ENCODE data around the gene DNAJB12.

The DNAJB12 gene

DNA sequence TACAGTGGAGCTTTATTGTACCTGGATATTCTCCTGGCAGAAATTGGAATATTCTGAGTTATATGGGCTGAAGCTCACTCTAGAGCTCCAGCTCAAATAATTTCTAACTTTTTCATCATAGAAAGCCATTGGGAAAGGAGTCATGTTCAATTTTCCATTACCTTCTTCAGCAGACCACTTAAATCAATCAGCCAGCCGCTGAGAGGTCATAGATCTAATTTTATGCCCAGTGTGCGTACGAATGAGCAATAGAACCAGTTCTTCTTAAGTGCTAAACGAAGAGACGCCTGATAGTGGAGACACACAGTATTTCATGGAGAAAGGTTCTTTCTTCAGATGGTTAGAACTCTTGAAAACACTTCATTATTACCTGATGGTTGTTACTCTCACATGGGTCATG, 35.0 kb upstream of the DNAJB12 start:
- no peaks in the 10 kb centered on the region for H3K9me2 ChIP-seq (replicated peaks; ENCODE audit: insufficient read depth, low read length)
- H3K9me3 ChIP-seq (ENCODE audit: insufficient read depth, low read length) = no peaks in the 10 kb centered on the region

DNA sequence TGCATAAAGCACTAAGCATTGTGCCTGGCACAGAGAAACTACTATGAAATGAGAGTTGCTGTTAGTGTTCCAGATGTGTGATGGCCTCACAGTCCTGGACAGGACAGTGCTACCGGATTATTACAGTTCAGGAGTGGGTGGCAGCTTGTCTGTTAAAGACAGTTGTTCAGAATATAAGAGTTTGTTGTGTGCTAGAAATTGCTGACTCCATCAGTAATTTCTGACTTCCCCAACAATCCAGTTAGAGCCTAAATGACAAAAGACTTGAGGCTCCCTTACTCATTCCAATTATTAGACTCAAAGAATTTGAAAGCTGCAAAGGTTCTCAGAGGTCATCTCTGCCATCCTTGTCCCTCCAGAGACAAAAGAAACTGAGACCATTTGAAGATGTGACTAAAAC, 34.3 kb upstream of the DNAJB12 start:
- no peak overlapping the region for H2AFZ ChIP-seq (ENCODE audit: low read depth, low read length, severe bottlenecking)
- H3K36me3 ChIP-seq (ENCODE audit: low read length) = no peaks in the 10 kb centered on the region
- no peak overlapping the region for H3K9ac ChIP-seq (ENCODE audit: low read length)
- H3K79me2 ChIP-seq (ENCODE audit: insufficient read depth, low read length) = no peaks in the 10 kb centered on the region
- H3K9me3 ChIP-seq (ENCODE audit: insufficient read depth, low read length) = no peaks in the 10 kb centered on the region
- H3F3A ChIP-seq (ENCODE audit: insufficient read depth) = no peaks in the 10 kb centered on the region
- no peak overlapping the region for H3K27ac ChIP-seq (ENCODE audit: low read depth, low read length)
- H3K4me2 ChIP-seq (ENCODE audit: low read depth, low read length, poor library complexity, severe bottlenecking) = no peak overlapping the region
- H3K4me3 ChIP-seq (ENCODE audit: insufficient read depth, low read length, poor library complexity, severe bottlenecking) = no peak overlapping the region
- no peaks in the 10 kb centered on the region for H3K9me2 ChIP-seq (replicated peaks; ENCODE audit: insufficient read depth, low read length)
- no peaks in the 10 kb centered on the region for H4K20me1 ChIP-seq (ENCODE audit: low read depth, low read length)
- TF ChIP-seq, protein P1, sequence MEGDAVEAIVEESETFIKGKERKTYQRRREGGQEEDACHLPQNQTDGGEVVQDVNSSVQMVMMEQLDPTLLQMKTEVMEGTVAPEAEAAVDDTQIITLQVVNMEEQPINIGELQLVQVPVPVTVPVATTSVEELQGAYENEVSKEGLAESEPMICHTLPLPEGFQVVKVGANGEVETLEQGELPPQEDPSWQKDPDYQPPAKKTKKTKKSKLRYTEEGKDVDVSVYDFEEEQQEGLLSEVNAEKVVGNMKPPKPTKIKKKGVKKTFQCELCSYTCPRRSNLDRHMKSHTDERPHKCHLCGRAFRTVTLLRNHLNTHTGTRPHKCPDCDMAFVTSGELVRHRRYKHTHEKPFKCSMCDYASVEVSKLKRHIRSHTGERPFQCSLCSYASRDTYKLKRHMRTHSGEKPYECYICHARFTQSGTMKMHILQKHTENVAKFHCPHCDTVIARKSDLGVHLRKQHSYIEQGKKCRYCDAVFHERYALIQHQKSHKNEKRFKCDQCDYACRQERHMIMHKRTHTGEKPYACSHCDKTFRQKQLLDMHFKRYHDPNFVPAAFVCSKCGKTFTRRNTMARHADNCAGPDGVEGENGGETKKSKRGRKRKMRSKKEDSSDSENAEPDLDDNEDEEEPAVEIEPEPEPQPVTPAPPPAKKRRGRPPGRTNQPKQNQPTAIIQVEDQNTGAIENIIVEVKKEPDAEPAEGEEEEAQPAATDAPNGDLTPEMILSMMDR (IDR thresholded peaks at IDR 0.05; ENCODE audit: insufficient read depth, low read length, poor library complexity, severe bottlenecking) = no peak
- no peak for TF ChIP-seq EZH2phosphoT487 (conservative IDR thresholded peaks at IDR 0.05; ENCODE audit: low read length)
- no peaks in the 10 kb centered on the region for H3K27me3 ChIP-seq (ENCODE audit: low read length)

More for the DNA sequence above, 35.0 kb upstream of the DNAJB12 start:
- Histone ChIP-seq H3K4me3 (ENCODE audit: insufficient read depth, low read length, poor library complexity, severe bottlenecking) (no peak overlapping the region), H3K27ac (ENCODE audit: low read depth, low read length) (no peak overlapping the region), H2AFZ (ENCODE audit: low read depth, low read length, severe bottlenecking) (no peak overlapping the region), H3F3A (ENCODE audit: insufficient read depth) (no peaks in the 10 kb centered on the region), H3K4me2 (ENCODE audit: low read depth, low read length, poor library complexity, severe bottlenecking) (no peak overlapping the region), H3K36me3 (ENCODE audit: low read length) (no peaks in the 10 kb centered on the region), H3K79me2 (ENCODE audit: insufficient read depth, low read length) (no peaks in the 10 kb centered on the region), H4K20me1 (ENCODE audit: low read depth, low read length) (no peaks in the 10 kb centered on the region), H3K9ac (ENCODE audit: low read length) (no peak overlapping the region), H3K27me3 (ENCODE audit: low read length) (no peaks in the 10 kb centered on the region)
- no peak for TF ChIP-seq EZH2phosphoT487 (conservative IDR thresholded peaks at IDR 0.05; ENCODE audit: low read length)
- TF ChIP-seq, protein P1 (IDR thresholded peaks at IDR 0.05; ENCODE audit: insufficient read depth, low read length, poor library complexity, severe bottlenecking) = no peak

DNA sequence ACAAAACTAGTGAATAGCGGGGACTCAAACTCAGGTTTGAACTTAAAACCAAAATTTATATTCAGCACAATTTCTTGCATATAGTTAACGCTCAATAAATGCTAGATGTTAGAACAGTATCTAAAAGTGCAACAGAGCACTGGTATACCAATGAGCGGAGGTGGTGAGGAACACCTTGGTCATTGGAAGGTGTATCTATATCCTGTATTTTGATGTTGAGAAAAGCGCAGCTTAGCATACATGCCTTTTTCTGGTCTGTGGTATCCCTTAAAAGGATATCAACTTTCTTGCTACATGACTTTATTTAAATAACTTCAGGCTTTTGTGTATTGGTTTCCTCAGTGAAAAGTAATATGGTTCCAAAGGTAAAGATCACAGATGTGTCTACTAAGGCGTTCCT, 33.3 kb upstream of the DNAJB12 start:
- Histone ChIP-seq H3K4me2 (ENCODE audit: low read depth, low read length, poor library complexity, severe bottlenecking) (no peak overlapping the region), H3K79me2 (ENCODE audit: insufficient read depth, low read length) (no peaks in the 10 kb centered on the region), H3K9me2 (replicated peaks; ENCODE audit: insufficient read depth, low read length) (no peaks in the 10 kb centered on the region), H3K27me3 (ENCODE audit: low read length) (no peaks in the 10 kb centered on the region), H3K9ac (ENCODE audit: low read length) (no peak overlapping the region), H4K20me1 (ENCODE audit: low read depth, low read length) (no peaks in the 10 kb centered on the region), H3K36me3 (ENCODE audit: low read length) (no peaks in the 10 kb centered on the region), H3K4me3 (ENCODE audit: insufficient read depth, low read length, poor library complexity, severe bottlenecking) (no peak overlapping the region), H2AFZ (ENCODE audit: low read depth, low read length, severe bottlenecking) (no peak overlapping the region), H3K9me3 (ENCODE audit: insufficient read depth, low read length) (no peaks in the 10 kb centered on the region), H3F3A (ENCODE audit: insufficient read depth) (no peaks in the 10 kb centered on the region), H3K27ac (ENCODE audit: low read depth, low read length) (no peak overlapping the region)
- no peak for TF ChIP-seq EZH2phosphoT487 (conservative IDR thresholded peaks at IDR 0.05; ENCODE audit: low read length)
- TF ChIP-seq, protein P1 (IDR thresholded peaks at IDR 0.05; ENCODE audit: insufficient read depth, low read length, poor library complexity, severe bottlenecking) = no peak
